IMR-90 (cell line): ENCODE results near the gene SPINT2. TPM values are rescaled to one million over a fixed set of nuclear protein-coding genes. Genes with fewer than 3 reads are reported as not detected.

Experiments
- ATAC-seq: fragments of 200-7000 bp; cut with Tn5 transposase; 2 replicates; pipeline ENCODE4 v1.9.1; 2020; ENCODE audit warnings: low read depth, mild to moderate bottlenecking, moderate library complexity
- BruUV-seq: library from RNA; stranded (reverse); fragments of 400-500 nt; replicated peaks from 2 replicates; lab custom pipeline; 2021; lab: Mats Ljungman, UMichigan
- CTCF ChIA-PET: fragments of 300-600 bp; formaldehyde crosslinking; extraction: SDS; loops from one replicate; lab custom pipeline; 2021; ENCODE audit warnings: antibody characterized with exemption; lab: Yijun Ruan, JAX
- POLR2A ChIA-PET: fragments of 300-600 bp; sonication (Branson Sonifier 250); formaldehyde crosslinking; loops from one replicate; lab custom pipeline; 2022; ENCODE audit warnings: antibody characterized with exemption; ENCODE audit not compliant: unreplicated experiment; lab: Charles Lee
- DNase-seq: peaks from one replicate; pipeline ENCODE4 v3.0.0; 2013
- H2AFZ ChIP-seq: replicated peaks from 2 replicates; pipeline ENCODE3; 2013; ENCODE audit warnings: low read length, mild to moderate bottlenecking; ENCODE audit not compliant: poor library complexity
- H2AK5ac ChIP-seq: 2 replicates; pipeline ENCODE4 v1.6.1; 2013; ENCODE audit warnings: low read depth, low read length, inconsistent platforms
- H2AK9ac ChIP-seq: replicated peaks from 2 replicates; pipeline ENCODE3; 2013; ENCODE audit warnings: mild to moderate bottlenecking, low read depth, low read length, moderate library complexity; ENCODE audit not compliant: poor library complexity
- H2BK120ac ChIP-seq: 2 replicates; pipeline ENCODE4 v1.6.1; 2013; ENCODE audit warnings: low read depth, low read length, inconsistent platforms
- H2BK15ac ChIP-seq: 3 replicates; pipeline ENCODE4 v1.6.1; 2013; ENCODE audit warnings: low read depth, low read length, inconsistent platforms
- H2BK20ac ChIP-seq: 2 replicates; pipeline ENCODE4 v1.6.1; 2013; ENCODE audit warnings: low read depth, mild to moderate bottlenecking, inconsistent platforms, low read length, moderate library complexity
- H2BK5ac ChIP-seq: 2 replicates; pipeline ENCODE4 v1.6.1; 2013; ENCODE audit warnings: mild to moderate bottlenecking, low read depth, low read length, inconsistent platforms; ENCODE audit not compliant: poor library complexity, severe bottlenecking
- H3K14ac ChIP-seq: replicated peaks from 2 replicates; pipeline ENCODE4 v1.6.1; 2013; ENCODE audit warnings: low read depth, low read length, inconsistent platforms
- H3K18ac ChIP-seq: 2 replicates; pipeline ENCODE4 v1.6.1; 2013; ENCODE audit warnings: low read depth, low read length, control low read depth
- H3K23ac ChIP-seq: 2 replicates; pipeline ENCODE4 v1.6.1; 2013; ENCODE audit warnings: low read depth, low read length, inconsistent platforms
- H3K27ac ChIP-seq: 2 replicates; pipeline ENCODE4 v1.5.1; 2013; ENCODE audit warnings: mild to moderate bottlenecking, control low read depth, low read length; ENCODE audit not compliant: insufficient read depth
- H3K27me3 ChIP-seq: 2 replicates; pipeline ENCODE4 v1.6.1; 2013; ENCODE audit warnings: low read length; ENCODE audit not compliant: control insufficient read depth, insufficient read depth
- H3K36me3 ChIP-seq: 2 replicates; pipeline ENCODE4 v1.6.1; 2013; ENCODE audit warnings: low read length, mixed read lengths; ENCODE audit not compliant: control insufficient read depth, insufficient read depth
- H3K4ac ChIP-seq: 2 replicates; pipeline ENCODE4 v1.6.1; 2013; ENCODE audit warnings: low read depth, low read length, inconsistent platforms
- H3K4me1 ChIP-seq: 2 replicates; pipeline ENCODE4 v1.6.1; 2013; ENCODE audit warnings: low read length, mixed read lengths; ENCODE audit not compliant: control insufficient read depth, insufficient read depth
- H3K4me2 ChIP-seq: 2 replicates; pipeline ENCODE4 v1.6.1; 2013; ENCODE audit warnings: low read depth, mild to moderate bottlenecking, control low read depth, low read length, moderate library complexity
- H3K4me3 ChIP-seq: 2 replicates; pipeline ENCODE4 v1.5.1; 2013; ENCODE audit warnings: low read depth, mild to moderate bottlenecking, control low read depth, low read length, moderate library complexity; ENCODE audit not compliant: insufficient read depth
- H3K56ac ChIP-seq: 2 replicates; pipeline ENCODE4 v1.6.1; 2013; ENCODE audit warnings: low read length, inconsistent platforms; ENCODE audit not compliant: insufficient read depth; ENCODE audit errors: extremely low read depth
- H3K79me1 ChIP-seq, 2 experiments: 2 replicates each; pipeline ENCODE4 v1.6.1; 2013; ENCODE audit warnings: low read length in 2 of 2, inconsistent platforms in 1 of 2, low read depth in 1 of 2
- H3K9ac ChIP-seq: 2 replicates; pipeline ENCODE4 v1.6.1; 2013; ENCODE audit warnings: low read depth, low read length, control low read depth
- H3K9me1 ChIP-seq: 2 replicates; pipeline ENCODE4 v1.6.1; 2013; ENCODE audit warnings: low read length, inconsistent platforms; ENCODE audit not compliant: insufficient read depth
- H3K9me3 ChIP-seq: 2 replicates; pipeline ENCODE4 v1.6.1; 2013; ENCODE audit warnings: low read length; ENCODE audit not compliant: control insufficient read depth, insufficient read depth
- H4K20me1 ChIP-seq: 2 replicates; pipeline ENCODE4 v1.6.1; 2013; ENCODE audit warnings: low read length, inconsistent platforms; ENCODE audit not compliant: insufficient read depth
- H4K5ac ChIP-seq: 2 replicates; pipeline ENCODE4 v1.6.1; 2013; ENCODE audit warnings: mild to moderate bottlenecking, low read depth, low read length, control low read depth
- H4K8ac ChIP-seq, 2 experiments: 2 replicates each; pipeline ENCODE4 v1.6.1; 2013; ENCODE audit warnings: low read depth in 2 of 2, low read length in 2 of 2, control low read depth in 1 of 2, inconsistent platforms in 1 of 2
- H4K91ac ChIP-seq: 2 replicates; pipeline ENCODE4 v1.6.1; 2013; ENCODE audit warnings: low read depth, low read length, inconsistent platforms; ENCODE audit not compliant: insufficient read depth
- RAD21 ChIP-seq: IDR thresholded peaks from 2 replicates; pipeline ENCODE4 v1.6.1; 2012; ENCODE audit warnings: low read length, improper control_type of control experiment
- whole genome bisulfite sequencing, 2 experiments: methylation state at CpG; one replicate each; pipeline versions ENCODE4 v1.1.5 to v1.1.7; 2013; ENCODE audit warnings: missing lambda C conversion rate in 2 of 2; ENCODE audit not compliant: insufficient read length in 1 of 2; ENCODE audit errors: extremely low coverage in 2 of 2; 5-methylcytosine and 5-hydroxymethylcytosine counted together
- dilution Hi-C: fragments of 300-500 bp; cut with HindIII; formaldehyde crosslinking; loops from one replicate; pipeline ENCODE4 v1.14.3; 2018; ENCODE audit warnings: low sequenced_read_pairs; ENCODE audit not compliant: unreplicated experiment
- in situ Hi-C: fragments of 300-500 bp; cut with MboI; formaldehyde crosslinking; loops from 3 replicates; pipeline ENCODE4 v1.14.3; 2019; ENCODE audit warnings: low sequenced_read_pairs, inconsistent platforms, mixed read lengths
- intact Hi-C: fragments of 100-400 bp; cut with micrococcal nuclease; formaldehyde crosslinking; loops from 2 replicates; pipeline ENCODE4 v1.10.0; 2022
- polyA plus RNA-seq, 3 experiments: library from polyadenylated mRNA; depleted of rRNA; stranded (reverse); fragments of >200 nt; gene quantifications; 2 replicates each; pipeline ENCODE4 v1.2.3, GENCODE V29; 2012; ENCODE audit warnings: low replicate concordance in 1 of 3
- total RNA-seq: library from RNA; depleted of rRNA; stranded (reverse); fragments of >200 nt; gene quantifications from 2 replicates; pipeline ENCODE4 v1.2.3, GENCODE V29; 2012
- TF ChIP-seq, protein P1 (sequence below): conservative IDR thresholded peaks from 2 replicates; pipeline ENCODE4 v1.5.1; 2012; ENCODE audit warnings: mild to moderate bottlenecking, low read depth, low read length, improper control_type of control experiment
- TF ChIP-seq, protein P2 (sequence below): fragments of 150-350 bp; IDR thresholded peaks from 2 replicates; pipeline ENCODE4 v1.6.1; 2017; ENCODE audit warnings: mild to moderate bottlenecking, antibody characterized with exemption, low read length, low read depth

The SPINT2 gene
- total and polyA plus RNA-seq, 2 of the 4 experiments (the other 2 are of a cell fraction), result 0.54 to 1.2 TPM

DNA sequence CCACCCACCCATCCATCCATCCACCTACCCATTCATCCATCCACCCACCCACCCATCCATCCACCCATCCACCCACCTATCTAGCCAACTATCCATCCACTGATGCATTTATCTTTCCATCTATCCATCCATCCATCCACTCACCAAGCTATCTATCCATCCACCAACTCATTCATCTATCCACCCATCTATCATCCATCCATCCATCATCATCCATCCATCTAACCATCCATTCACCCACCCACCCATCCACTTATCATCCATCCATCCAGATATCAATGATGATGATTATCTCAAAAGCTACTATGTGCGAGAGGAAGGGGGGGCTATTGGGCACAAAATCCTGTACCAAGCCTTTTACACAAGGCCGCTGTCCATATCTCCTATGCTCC is 45.9 kb downstream of the SPINT2 start:
- no peaks in the 10 kb centered on the region for H3K4me1 ChIP-seq
- no peaks in the 10 kb centered on the region for H3K27me3 ChIP-seq
- TF ChIP-seq, protein P1, sequence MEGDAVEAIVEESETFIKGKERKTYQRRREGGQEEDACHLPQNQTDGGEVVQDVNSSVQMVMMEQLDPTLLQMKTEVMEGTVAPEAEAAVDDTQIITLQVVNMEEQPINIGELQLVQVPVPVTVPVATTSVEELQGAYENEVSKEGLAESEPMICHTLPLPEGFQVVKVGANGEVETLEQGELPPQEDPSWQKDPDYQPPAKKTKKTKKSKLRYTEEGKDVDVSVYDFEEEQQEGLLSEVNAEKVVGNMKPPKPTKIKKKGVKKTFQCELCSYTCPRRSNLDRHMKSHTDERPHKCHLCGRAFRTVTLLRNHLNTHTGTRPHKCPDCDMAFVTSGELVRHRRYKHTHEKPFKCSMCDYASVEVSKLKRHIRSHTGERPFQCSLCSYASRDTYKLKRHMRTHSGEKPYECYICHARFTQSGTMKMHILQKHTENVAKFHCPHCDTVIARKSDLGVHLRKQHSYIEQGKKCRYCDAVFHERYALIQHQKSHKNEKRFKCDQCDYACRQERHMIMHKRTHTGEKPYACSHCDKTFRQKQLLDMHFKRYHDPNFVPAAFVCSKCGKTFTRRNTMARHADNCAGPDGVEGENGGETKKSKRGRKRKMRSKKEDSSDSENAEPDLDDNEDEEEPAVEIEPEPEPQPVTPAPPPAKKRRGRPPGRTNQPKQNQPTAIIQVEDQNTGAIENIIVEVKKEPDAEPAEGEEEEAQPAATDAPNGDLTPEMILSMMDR, result no peak
- TF ChIP-seq RAD21, result no peak
- TF ChIP-seq, protein P2, sequence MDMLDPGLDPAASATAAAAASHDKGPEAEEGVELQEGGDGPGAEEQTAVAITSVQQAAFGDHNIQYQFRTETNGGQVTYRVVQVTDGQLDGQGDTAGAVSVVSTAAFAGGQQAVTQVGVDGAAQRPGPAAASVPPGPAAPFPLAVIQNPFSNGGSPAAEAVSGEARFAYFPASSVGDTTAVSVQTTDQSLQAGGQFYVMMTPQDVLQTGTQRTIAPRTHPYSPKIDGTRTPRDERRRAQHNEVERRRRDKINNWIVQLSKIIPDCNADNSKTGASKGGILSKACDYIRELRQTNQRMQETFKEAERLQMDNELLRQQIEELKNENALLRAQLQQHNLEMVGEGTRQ, result no peak
- H3K9me1 ChIP-seq, result no peaks in the 10 kb centered on the region
- H4K91ac ChIP-seq, result no peak overlapping the region
- no peak overlapping the region for H3K18ac ChIP-seq
- dilution Hi-C loops, result no loop called here
- no peak overlapping the region for H2BK120ac ChIP-seq
- ATAC-seq (no peak), DNase-seq (no peak)
- peaks cover 20% of the 10 kb centered on the region for H3K36me3 ChIP-seq
- no peak overlapping the region for H3K23ac ChIP-seq
- no peak overlapping the region for H2BK20ac ChIP-seq
- H3K79me1 ChIP-seq, result peaks cover 10 to 46% of the 10 kb centered on the region in 2 experiments
- H3K56ac ChIP-seq, result no peak overlapping the region
- H4K20me1 ChIP-seq, result peaks cover 4% of the 10 kb centered on the region; the same call in 1 of the 2 replicates
- H3K4me3 ChIP-seq, result no peak overlapping the region
- 100% methylated on average over 1 of the region's 2 CpGs; no CpG with 5 or more reads in 1 of the 2 experiments for WGBS, 2 experiments
- in situ Hi-C loops, result no loop called here
- H4K5ac ChIP-seq, result no peak overlapping the region
- no peak overlapping the region for H2AK9ac ChIP-seq
- no TSS peak for BruUV-seq
- H2AK5ac ChIP-seq, result no peak overlapping the region
- H3K9me3 ChIP-seq, result no peaks in the 10 kb centered on the region
- intact Hi-C loops, result no loop called here
- POLR2A ChIA-PET, result no interaction called here
- H3K27ac ChIP-seq, result no peak overlapping the region
- H3K14ac ChIP-seq, result no peak overlapping the region
- H3K4me2 ChIP-seq, result no peak overlapping the region
- no peak overlapping the region for H3K9ac ChIP-seq
- peak overlapping the region; percentile 67 for H2BK5ac ChIP-seq
- CTCF ChIA-PET, result no interaction called here
- no peak overlapping the region for H4K8ac ChIP-seq
- no peak overlapping the region for H2BK15ac ChIP-seq
- H3K4ac ChIP-seq, result no peak overlapping the region
- no peak overlapping the region for H2AFZ ChIP-seq
